OCI-LY7 (cell line): ENCODE results near the gene LAMA3.

Experiments used
- CTCF ChIP-seq: fragments of 200-600 bp; sonication (generic); conservative IDR thresholded peaks from 2 replicates; pipeline ENCODE4 v1.5.1; 2014; ENCODE audit warnings: mild to moderate bottlenecking, antibody characterized with exemption, low read length, moderate library complexity, mixed read lengths
- EZH2phosphoT487 ChIP-seq: fragments of 200-600 bp; sonication (generic); IDR thresholded peaks from 2 replicates; pipeline ENCODE4 v1.6.1; 2018; ENCODE audit warnings: low read depth, borderline replicate concordance, mild to moderate bottlenecking, mixed run types, antibody characterized with exemption, low read length, moderate library complexity, mixed read lengths

- TF ChIP-seq CTCF (no peak), EZH2phosphoT487 (no peak)
These were observed 14.0 kb upstream of the LAMA3 start for GRCh38 chr18:23675236-23675635.
